Measurements from ENCODE around the gene FNDC5. TPM values are rescaled to one million over a fixed set of nuclear protein-coding genes. Genes with fewer than 3 reads are reported as not detected.

The FNDC5 gene
- total RNA-seq, 3 donors from 2014 or later (not counting 1 experiment from before 2014, with no cell fraction given) = 0.36 TPM; not detected in 2

GRCh38 chr1:32894019-32894600, 23.4 kb upstream of the FNDC5 start:
- intact Hi-C loops (cut with micrococcal nuclease) = no loop called here
- Mint-ChIP-seq H3K36me3 (no peaks in the 10 kb centered on the region), H3K27ac (no peak overlapping the region), H3K27me3 (ENCODE audit: low read depth in 2 of 2) (peaks cover 44 to 59% of the 10 kb centered on the region in 2 donors), H3K4me1 (peaks cover 9 to 12% of the 10 kb centered on the region in 2 donors), H3K4me3 (peak overlapping the region; percentile 28), H3K9me3 (no peaks in the 10 kb centered on the region)
- TF ChIP-seq CTCF (IDR thresholded peaks at IDR 0.05) = no peak
- 76% methylated on average over 6 of the region's 8 CpGs for WGBS (ENCODE audit: insufficient coverage)
- no peaks in the 10 kb centered on the region for H3K36me3 ChIP-seq (ENCODE audit: control insufficient read depth, insufficient read depth, low read length)
- H3K27me3 ChIP-seq (ENCODE audit: control insufficient read depth, insufficient read depth, low read length) = peaks cover 26% of the 10 kb centered on the region
- peaks cover 14% of the 10 kb centered on the region for H3K4me1 ChIP-seq (ENCODE audit: control insufficient read depth, insufficient read depth, low read length)
- ATAC-seq (no peak), DNase-seq (no peak)
- H3K9me3 ChIP-seq (ENCODE audit: control insufficient read depth, insufficient read depth, low read length) = no peaks in the 10 kb centered on the region
- H3K4me3 ChIP-seq (ENCODE audit: low read length) = no peak overlapping the region
- H3K27ac ChIP-seq (ENCODE audit: low read length) = no peak overlapping the region

GRCh38 chr1:32893198-32894018, 22.7 kb upstream of the FNDC5 start:
- ATAC-seq (peak in 2 of 3 donors; percentile 38 to 43), DNase-seq (peak in 1 of 2 donors; percentile 36)
- H3K27ac Mint-ChIP-seq = no peak overlapping the region
- H3K36me3 Mint-ChIP-seq = no peaks in the 10 kb centered on the region
- H3K4me1 Mint-ChIP-seq = peaks cover 9 to 12% of the 10 kb centered on the region in 2 donors
- H3K27me3 Mint-ChIP-seq (ENCODE audit: low read depth in 2 of 2) = peaks cover 47 to 57% of the 10 kb centered on the region in 2 donors
- Histone ChIP-seq H3K27me3 (ENCODE audit: control insufficient read depth, insufficient read depth, low read length) (peaks cover 28% of the 10 kb centered on the region), H3K4me1 (ENCODE audit: control insufficient read depth, insufficient read depth, low read length) (peaks cover 14% of the 10 kb centered on the region), H3K36me3 (ENCODE audit: control insufficient read depth, insufficient read depth, low read length) (no peaks in the 10 kb centered on the region), H3K9me3 (ENCODE audit: control insufficient read depth, insufficient read depth, low read length) (no peaks in the 10 kb centered on the region), H3K27ac (ENCODE audit: low read length) (no peak overlapping the region), H3K4me3 (ENCODE audit: low read length) (peak overlapping the region; percentile 23)
- no peaks in the 10 kb centered on the region for H3K9me3 Mint-ChIP-seq
- WGBS (ENCODE audit: insufficient coverage) = 3% methylated on average over 57 of the region's 58 CpGs
- TF ChIP-seq CTCF (IDR thresholded peaks at IDR 0.05) = peak; percentile 54
- intact Hi-C loops (cut with micrococcal nuclease) = no loop called here
- H3K4me3 Mint-ChIP-seq = peak overlapping the region; percentile 67

- Mint-ChIP-seq H3K27me3 (ENCODE audit: low read depth in 2 of 2) (peaks cover 51 to 62% of the 10 kb centered on the region in 2 donors), H3K36me3 (no peaks in the 10 kb centered on the region), H3K9me3 (no peaks in the 10 kb centered on the region), H3K4me3 (peak overlapping the region; percentile 72), H3K4me1 (peaks cover 9 to 12% of the 10 kb centered on the region in 2 donors), H3K27ac (no peak overlapping the region)
- Histone ChIP-seq H3K4me3 (ENCODE audit: low read length) (peak overlapping the region; percentile 23), H3K9me3 (ENCODE audit: control insufficient read depth, insufficient read depth, low read length) (no peaks in the 10 kb centered on the region), H3K27me3 (ENCODE audit: control insufficient read depth, insufficient read depth, low read length) (peaks cover 30% of the 10 kb centered on the region), H3K27ac (ENCODE audit: low read length) (no peak overlapping the region), H3K4me1 (ENCODE audit: control insufficient read depth, insufficient read depth, low read length) (peaks cover 14% of the 10 kb centered on the region), H3K36me3 (ENCODE audit: control insufficient read depth, insufficient read depth, low read length) (no peaks in the 10 kb centered on the region)
- peak; percentile 66 for TF ChIP-seq CTCF (IDR thresholded peaks at IDR 0.05)
- peak; percentile 47 to 82 (median 81) for ATAC-seq
- DNase-seq = peak; percentile 45 to 58
- intact Hi-C loops (cut with micrococcal nuclease) = no loop called here
- WGBS (ENCODE audit: insufficient coverage) = 25% methylated on average over 49 of the region's 49 CpGs
These were observed 21.9 kb upstream of the FNDC5 start for GRCh38 chr1:32892368-32893197.

Measured in natural killer cell (primary cell).